Activated CD8-positive, alpha-beta memory T cell treated with anti-CD3 and anti-CD28 coated beads, Interleukin-2, amount 50 U/mL, for 1 hour (primary cell): ENCODE data around the gene AKAP17A.
"Not testable (repeated sequence)": the region's sequence is repeated elsewhere in the genome, so short reads cannot be mapped to it uniquely, and the experiment has no call there.

ENCODE experiments used
- DNase-seq: peaks from one replicate; pipeline ENCODE4 v3.0.0-alpha.2; 2020; ENCODE audit errors: extremely low read depth

Gene AKAP17A

GRCh38 chrX:1591102-1591862, at the start of gene AKAP17A:
TSS of gene AKAP17A (plus strand) at chrX:1591604. CDS start at chrX:1593463, 1,859 bp downstream.
- peak; percentile 84 for DNase-seq

- no peak for DNase-seq
Observed at GRCh38 chrX:1542994-1543725, 48.2 kb upstream of the AKAP17A start.

- no peak for DNase-seq
Observed at GRCh38 chrX:1545776-1546408, 45.5 kb upstream of the AKAP17A start.

GRCh38 chrX:1546691-1547251, 44.6 kb upstream of the AKAP17A start:
- no peak for DNase-seq

GRCh38 chrX:1551959-1552546, 39.4 kb upstream of the AKAP17A start:
- no peak for DNase-seq

- DNase-seq = no peak
Observed at GRCh38 chrX:1554469-1555210, 36.8 kb upstream of the AKAP17A start.

- no peak for DNase-seq
Observed at GRCh38 chrX:1555370-1555769, 36.0 kb upstream of the AKAP17A start.

GRCh38 chrX:1557442-1557841, 34.0 kb upstream of the AKAP17A start:
- not testable (repeated sequence) for DNase-seq

GRCh38 chrX:1558761-1559468, 32.5 kb upstream of the AKAP17A start:
- no peak for DNase-seq

- no peak for DNase-seq
Observed at GRCh38 chrX:1561164-1561563, 30.2 kb upstream of the AKAP17A start.

- DNase-seq = not testable (repeated sequence)
Observed at GRCh38 chrX:1564077-1564476, 27.3 kb upstream of the AKAP17A start.

- DNase-seq = no peak
Observed at GRCh38 chrX:1564750-1565683, 26.4 kb upstream of the AKAP17A start.

- DNase-seq = not testable (repeated sequence)
Observed at GRCh38 chrX:1574181-1574580, 17.2 kb upstream of the AKAP17A start.

- no peak for DNase-seq
Observed at GRCh38 chrX:1576201-1576992, 15.0 kb upstream of the AKAP17A start.

GRCh38 chrX:1577845-1578244, 13.6 kb upstream of the AKAP17A start:
- no peak for DNase-seq

- DNase-seq = no peak
Observed at GRCh38 chrX:1578511-1579173, 12.8 kb upstream of the AKAP17A start.

- DNase-seq = no peak
Observed at GRCh38 chrX:1581132-1581531, 10.3 kb upstream of the AKAP17A start.
